Kasumi-1 (cell line): ENCODE results near the gene PRCP.

Experiments
- DNase-seq, 2 experiments: peaks; one replicate each; lab custom pipeline; 2025; lab: John Stamatoyannopoulos, UW

PRCP gene

DNA sequence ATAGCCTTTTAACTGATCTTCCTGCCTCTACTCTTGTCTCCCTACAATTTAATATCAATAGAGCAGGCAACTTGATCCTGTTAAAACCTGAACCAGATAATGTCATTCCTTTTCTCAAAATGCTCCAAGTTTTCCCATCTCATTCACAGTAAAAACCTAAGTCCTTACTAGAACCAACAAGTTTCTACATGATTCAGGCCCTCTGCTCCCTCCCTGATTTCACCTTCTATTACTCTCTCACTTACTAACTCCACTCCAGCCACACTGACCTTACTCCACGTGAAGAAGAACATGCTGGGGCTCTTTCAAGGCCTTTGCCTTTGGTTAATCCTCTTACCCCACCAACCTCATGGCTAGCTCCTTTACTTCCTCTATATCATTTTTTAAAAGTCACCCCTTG lies 71.1 kb downstream of the PRCP start:
- no peak for DNase-seq

DNA sequence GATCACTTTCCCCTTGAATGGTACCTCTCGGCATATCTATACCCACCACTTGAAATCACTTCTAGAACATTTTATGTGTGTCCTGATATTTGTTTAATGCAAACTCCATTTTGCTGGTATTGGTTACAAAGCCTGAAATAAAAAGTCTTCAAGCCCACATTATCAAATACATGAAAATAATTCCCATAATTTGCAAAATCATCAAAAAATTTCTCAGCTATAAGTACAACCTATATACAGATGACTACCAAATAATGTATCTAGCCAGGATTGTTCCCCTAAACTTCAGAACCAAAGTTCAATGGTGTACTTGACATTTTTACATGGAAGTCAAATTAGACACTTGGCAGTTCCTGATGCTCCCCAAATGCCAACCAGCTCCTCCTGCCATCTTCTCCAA lies 71.8 kb downstream of the PRCP start:
- DNase-seq: no peak

DNA sequence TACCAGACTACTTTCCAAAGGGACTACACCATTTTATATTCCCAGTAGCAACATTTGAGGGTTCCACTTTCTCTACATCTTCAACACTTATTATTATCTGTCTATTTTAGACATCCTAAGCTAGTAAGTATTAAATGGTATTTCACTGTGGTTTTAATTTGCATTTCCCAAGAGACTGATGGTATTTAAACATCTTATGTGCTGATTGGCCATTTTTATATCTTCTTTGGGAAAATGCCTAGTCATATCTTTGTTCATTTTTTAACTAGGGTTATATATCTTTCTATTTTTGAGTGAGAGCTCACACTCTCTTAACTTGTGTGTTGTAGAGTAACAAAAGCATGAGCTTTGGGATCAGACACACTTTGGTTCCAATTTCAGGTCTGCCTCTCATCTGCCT lies 73.7 kb downstream of the PRCP start:
- no peak for DNase-seq

DNA sequence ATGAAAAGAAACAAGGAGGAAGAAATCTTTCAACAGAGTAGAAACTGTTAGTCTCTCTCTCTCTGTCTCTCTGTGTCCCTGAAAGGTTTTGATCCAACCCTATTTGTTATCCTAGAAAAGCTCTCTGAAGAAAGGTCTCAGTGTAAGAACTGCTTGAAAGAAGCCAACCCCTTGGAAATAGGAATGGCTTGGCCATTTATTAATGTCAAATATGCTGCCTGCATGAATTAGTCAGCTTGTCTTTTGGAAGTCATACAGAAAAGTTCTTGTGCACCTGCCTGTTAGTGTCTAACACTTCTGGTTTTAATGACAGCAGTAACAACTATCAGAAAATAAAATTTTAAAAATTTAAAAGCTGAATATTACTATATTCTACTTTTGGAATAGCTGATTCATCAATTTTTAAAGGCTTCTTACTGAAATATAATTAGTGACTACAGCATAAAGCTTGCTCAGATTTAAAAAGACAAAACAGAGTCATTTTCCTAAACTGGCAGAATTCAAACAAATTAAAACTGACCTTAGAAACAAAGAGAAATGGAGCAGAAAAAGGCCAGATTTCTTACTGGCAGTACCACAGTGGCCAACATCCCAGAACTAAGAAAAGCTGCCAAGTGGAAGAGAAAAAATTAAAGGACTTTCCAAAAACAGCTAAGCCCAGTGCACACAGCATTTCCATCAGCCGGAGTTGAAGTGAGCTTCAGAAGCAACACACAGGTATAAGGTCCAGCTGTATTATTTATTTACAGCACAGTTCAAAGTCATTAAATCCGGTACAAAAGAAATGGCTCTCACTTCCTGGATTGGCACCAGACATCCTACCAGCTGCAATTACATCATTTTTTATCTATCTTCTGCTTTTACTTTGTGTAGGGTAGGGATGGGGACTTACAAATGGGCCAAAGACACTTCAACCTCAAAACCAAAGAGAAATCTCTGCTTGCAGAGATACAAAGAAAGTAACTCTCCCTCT lies 76.3 kb downstream of the PRCP start:
- no peak for DNase-seq

DNA sequence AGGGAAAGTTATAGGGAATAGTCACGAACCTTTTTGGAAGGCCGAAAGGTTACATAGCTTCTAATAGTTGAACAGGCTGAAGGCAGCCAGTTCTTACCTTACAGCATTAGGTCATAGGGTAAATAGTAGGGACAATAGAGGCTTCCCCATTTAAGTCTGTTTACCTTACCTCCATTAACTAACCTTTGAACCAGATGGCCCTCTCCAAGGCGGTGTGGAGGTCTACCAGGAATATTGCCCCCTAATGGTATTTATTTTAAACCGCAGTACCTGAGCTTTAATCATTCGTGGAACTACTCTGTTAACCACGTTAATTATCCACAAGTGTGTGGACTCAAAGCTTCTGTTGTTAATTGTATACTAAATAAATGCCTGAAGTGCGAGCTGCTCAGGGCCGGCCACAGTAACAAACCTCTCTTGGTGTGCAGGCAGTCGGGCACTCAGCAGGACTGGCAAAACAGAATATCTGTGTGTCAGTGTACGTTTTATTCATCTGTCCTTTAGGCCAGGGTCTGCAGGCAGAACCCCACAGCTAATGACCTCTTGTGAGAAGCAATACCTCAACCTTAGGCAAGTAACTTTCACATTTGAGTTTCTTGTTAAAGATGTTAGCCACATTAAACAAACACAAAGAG lies 81.7 kb downstream of the PRCP start:
- no peak for DNase-seq

DNA sequence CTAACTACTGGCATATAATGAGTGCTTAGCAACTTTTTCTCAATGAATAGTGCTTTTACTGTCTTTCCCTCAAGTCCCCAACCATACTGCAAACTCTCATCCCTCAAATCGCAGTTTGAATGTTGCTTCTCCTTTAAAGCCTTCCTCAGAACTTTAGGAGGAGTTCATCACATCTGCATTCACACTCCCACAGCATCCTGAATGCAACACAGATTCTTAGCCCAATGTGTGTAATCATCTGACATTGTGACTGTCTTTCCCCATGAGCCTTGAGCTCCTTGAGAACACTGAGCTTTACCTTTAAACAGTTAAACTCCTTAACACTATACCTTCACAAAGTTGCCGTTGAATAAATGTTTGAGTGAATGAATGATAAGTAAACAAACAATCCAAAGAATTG lies 84.8 kb downstream of the PRCP start:
- no peak for DNase-seq

DNA sequence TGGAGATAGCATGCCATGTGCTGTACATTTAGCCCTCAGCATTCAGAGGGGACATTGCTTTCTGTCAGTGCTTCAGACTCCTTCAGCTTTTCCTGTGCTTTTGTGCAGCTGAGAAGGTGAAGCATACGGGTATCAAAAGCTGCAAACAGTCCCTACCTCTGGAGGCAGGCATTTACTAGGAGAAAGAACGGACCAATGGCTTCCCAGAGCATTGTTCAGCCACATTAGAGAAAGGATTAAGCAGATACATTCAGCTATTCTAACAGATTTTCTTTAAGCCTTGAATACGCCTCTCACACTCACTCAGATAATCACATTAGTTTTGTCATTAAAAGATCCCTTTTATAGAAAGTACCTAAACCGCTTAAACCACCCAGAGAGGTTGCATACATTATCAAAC lies 85.9 kb downstream of the PRCP start:
- no peak for DNase-seq

DNA sequence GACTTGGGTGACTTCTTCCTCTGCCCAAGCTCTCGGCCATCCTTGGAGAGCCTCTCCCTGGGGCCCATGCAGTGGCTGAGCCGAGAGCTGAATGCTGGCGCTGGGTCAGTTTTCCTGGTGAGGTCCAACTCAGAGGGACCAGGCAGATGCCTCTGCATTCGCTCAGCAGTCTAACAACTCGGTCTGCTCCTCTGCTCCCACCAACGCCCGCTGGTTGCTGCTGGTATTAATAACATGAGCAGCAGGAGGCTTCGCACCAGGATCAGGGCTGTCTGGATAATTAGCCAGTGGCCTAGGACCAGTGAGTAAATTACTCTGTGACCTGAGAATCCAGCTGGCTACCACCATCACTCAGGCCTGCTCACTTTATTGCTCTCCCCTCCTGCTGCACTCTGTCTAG lies 88.9 kb downstream of the PRCP start:
- no peak for DNase-seq

DNA sequence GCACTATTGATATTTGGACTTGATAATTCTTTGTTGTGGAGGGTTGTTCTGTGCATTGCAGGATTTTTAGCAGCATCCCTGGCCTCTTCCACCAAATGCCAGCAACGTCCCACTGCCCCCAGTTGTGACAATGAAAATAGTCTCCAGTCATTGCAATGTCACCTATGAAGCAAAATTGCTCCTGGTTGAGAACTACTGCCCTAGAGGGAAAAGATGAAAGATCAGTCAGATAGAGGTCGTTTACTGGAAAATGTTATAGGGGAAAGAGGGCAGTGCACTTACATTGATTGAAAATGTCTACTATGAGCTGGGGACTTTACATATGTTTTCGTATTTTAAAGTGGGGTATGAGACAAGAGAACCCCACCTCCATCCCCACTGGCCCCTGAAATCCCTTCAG lies 89.5 kb downstream of the PRCP start:
- DNase-seq: no peak

DNA sequence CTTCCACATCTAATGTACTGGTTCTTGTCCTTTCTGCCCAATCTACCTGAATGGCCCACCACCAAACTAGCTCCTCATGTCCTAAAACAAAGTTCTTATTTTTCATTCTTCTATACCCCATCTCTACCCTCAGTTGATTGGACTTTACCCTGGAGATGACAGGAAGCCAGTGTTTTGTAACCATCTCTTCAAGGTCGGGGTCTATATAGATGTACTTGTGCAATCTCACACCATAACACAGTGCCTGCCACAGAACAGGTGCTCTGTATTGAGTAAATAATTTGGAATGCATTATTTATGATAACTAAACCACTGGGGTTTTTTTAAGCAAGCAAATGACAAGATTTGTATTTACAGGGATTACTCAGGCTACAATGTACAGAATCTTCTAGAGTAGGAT lies 89.9 kb downstream of the PRCP start:
- DNase-seq: no peak

DNA sequence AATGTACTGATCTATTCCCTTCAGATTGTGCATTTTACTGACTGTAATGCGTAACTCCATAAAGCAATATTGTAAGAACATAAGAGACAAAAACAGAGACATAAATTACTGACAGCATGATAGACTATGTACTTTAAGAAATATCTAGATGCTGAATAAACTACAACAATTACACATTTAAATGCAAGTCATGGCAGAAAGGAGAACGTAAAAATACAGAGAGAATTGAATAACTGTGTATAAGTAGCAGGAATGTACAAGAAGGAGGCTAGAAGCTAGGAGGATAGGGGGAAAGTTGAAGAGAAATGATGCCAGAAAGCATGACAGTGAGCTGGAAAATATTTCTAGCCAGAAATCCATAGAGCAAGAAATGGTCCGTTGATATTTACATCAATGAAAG lies 92.6 kb downstream of the PRCP start:
- no peak for DNase-seq

DNA sequence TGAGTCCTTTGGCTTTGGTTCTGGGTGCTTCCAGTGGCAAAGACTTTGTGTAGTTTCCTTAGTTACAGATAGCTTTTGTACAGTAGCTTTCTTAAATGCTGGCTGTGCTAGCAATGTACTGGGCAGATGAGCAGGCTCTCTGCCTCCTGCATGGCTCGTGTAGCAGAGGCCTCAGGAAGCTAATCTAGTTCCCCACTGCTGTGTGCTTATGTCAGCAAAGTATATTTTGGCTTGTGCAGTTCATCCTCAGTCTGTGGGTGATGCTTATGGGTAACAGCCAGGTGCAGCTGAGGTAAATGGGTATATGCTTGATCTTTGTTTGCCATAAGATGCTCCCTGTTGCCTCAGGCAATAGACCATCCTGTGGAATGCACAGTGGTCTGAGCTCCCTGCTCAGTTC lies 97.5 kb downstream of the PRCP start:
- DNase-seq: no peak

DNA sequence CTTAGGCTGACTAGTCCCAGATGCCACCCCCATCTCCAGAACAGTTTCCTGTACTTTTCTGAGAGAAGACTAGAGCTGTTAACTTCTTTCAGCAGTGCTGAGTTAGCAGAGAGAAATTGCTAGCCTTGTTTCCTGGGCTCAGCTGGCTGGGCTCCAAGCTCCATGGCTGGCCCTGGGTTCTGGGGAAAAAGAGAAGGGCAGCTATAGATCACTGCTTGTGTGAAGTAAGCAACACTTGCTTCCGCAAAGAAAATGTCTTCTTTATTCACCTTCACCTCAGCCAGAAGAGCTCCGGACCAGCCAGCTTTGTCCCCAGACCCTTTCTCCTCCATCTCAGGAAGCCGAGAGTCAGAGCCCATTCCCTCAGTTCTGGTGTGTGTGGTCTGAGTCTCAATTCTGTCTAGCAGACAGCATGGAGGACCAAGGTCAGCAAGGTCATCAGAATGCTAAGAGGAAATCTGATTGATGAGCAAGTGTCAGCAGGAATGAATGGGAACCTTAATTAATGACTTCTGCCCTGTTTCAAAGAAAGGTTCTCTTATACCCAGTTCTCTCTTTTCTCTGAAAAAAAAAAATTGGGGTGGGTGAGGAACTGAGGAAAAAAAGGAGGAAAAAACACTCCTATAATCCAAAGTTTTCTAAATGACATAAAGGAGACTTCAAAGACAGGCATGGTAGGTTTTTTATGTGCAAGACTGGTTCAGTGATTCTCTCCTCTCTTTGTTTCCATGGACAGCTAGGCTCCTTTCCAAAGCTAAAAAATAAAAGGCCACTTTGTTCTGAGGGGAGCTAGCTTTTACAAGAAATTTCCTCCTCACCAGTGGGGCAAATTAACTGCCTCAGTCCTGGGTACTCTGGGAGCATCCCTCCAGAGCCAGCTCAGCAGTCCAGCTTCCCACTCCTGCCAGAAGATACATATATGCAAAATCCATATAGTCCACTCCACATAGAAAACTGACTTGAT lies 103.0 kb downstream of the PRCP start:
- DNase-seq: no peak

DNA sequence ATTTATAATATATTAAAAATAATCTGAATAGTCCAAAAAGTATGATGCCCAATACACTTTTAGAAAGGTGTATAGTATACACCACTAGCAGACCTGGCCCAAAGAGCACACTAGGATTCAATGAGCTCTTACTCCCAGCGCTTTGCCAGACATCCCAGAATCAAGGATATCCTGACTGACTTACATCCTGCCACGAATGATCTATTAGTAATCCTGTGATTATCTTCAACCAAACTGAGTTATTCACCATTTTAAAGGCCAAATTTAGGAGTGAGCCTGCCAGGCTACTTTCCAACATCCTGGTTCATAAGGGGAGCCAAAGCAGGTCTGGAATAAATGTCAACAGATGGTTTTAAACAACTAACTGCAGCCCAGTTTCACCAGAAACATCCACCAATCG lies 105.7 kb downstream of the PRCP start:
- DNase-seq: no peak

DNA sequence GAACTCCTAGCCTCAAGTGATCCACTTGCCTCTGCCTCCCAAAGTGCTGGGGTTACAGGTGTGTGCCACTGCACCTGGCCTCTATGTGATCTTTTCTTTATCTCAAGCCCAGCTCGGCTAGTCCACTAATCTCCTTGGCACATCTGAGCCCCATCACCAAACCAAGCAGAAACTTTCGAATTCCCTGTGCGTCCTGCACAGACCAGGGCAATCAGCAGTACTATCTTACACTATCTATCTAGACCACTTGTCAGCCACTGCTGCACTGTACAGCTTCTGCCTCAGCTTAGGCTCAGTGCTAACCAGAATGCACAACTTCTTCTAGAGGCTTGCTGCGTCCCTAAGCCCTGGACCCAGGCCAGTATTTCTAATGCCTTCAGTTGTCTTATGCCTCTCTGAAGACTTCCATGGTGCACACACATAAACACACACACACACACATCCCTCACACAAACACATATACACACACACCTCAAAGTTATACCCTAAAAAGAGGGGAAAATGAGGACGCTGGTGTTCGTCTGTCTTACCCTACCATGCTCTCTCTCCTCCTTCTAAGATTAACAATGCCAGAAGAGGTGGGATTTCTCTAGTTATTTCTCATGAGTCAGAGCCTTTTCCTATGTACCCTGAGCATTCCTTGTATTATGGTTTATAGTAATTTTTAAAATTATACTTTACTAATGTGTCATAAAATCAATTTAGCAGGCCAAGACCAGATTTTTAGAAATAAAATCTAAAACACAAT lies 107.2 kb downstream of the PRCP start:
- no peak for DNase-seq

DNA sequence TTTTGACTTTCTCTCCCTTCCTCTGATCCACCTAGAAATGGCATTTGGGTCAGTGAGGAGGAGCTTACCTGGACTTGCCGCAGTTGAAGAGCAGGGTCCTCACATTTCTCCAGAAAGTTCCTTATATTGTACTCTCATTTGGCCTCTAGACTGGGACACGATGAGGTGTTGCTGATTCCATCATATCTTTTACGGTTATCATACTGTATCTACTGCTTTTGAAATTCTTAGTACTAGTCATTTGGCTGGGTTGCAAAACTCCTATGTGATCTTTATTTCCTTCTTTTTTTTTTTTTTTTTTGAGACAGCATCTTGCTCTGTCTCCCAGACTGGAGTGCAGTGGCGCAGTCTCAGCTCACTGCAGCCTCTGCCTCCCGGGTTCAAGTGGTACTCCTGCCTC lies 107.9 kb downstream of the PRCP start:
- no peak for DNase-seq

DNA sequence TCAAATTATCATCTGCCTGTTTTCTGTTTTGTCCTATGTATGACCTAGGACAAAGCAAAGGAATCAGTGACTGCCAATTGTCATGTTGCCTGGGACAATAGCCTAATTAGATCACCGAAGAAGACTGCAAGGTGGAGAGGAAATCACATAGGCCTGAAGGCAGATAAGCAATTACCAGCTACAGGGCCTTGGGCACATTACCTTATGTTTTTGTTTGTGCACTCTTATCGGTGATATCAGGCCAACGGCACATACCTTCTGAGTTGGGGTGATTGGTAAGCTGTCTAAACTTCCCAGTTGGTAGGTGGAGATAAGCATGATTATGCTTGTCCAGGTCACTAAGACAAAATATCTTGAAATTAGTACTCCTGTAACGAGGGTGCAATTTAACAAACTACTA lies 108.5 kb downstream of the PRCP start:
- DNase-seq: no peak

DNA sequence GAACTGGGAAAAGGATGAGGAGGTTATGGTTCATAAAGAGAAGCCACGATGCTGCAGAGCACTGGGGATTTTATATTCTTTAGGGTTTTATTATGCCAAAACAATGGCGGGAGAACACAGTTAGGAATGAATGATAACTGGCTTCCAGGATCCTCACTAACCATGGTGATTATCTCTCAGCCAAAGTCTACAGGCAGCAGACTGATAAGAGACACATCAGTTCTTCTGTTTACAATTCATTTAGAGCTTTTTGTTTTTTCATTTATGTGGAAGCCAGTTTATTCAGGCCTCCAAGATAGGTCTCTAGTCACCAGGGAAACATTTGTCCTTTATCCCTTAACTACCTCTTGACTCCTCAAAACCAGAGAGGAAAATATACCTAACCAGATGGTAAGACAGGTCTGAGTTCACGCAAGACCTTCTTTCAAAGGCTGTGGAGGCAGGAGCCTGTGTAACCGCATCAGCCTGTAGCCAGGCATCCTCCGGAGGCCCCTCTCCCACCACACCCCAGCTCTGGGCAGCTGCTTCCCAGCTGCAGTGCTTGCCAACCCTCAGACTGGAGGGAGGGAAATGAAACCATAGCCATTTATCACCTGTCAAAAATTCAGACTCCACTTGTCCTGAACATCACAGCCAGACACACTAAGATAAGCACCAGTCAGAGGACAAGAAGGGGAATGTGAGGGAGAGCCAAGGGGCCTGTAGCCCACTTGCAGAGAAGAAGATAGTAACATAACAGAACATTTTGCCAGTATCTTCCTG lies 109.3 kb downstream of the PRCP start:
- DNase-seq: no peak

DNA sequence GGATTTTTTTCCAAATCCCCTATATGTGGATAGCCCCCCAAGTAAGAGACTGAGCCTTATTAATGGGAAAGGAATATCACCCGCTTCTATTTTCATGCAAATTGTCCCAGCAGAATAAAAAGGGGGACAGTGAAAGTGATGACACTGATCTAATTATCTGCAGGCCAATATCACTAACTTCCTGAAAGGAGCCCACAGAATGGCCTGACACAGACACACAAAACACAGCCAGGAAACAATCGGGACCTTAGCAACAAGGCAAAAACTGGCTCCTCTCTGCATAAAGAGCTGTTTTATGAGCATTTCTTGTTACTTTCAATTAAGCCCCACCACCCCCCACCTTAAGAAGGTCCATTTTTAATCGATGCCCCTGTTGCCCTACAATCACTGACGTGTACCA lies 112.2 kb downstream of the PRCP start:
- DNase-seq: no peak

DNA sequence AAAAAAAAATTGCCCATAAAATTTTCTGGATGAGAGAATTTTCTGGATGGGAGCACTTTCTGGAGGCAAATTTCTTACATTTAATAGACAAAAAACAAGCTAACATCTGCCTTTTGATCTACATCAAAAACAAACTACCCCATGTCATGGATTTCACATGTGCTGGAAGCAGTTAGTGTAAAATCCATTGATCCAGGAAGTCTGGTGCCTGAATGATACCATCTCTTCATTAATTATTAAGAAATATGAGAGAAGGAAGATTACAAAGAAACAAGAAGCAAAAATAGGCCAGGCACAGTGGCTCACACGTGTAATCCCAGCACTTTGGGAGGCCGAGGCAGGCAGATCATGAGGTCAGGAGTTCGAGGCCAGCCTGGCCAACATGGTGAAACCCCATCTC lies 113.4 kb downstream of the PRCP start:
- no peak for DNase-seq

DNA sequence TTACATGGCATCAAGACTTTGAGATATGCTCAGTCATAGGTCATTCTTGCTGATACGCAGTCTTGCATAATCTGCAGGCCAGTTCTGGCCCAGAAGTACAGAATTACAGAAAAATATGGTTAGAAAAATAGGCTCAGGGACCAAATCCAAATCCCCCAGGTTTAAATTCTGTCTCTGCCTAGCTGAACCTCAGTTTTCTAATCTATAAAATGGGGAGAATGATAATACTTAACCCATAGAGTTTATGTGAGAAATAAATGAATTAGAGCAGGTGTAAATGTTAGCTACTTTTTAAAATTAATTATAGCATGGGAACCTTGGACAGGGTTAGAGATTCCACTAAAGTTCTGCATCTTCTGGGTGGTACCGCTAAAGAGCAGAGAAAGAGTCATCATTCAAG lies 114.2 kb downstream of the PRCP start:
- no peak for DNase-seq
